Stimulated activated CD8-positive, alpha-beta memory T cell treated with anti-CD3 and anti-CD28 coated beads, Interleukin-2, amount 100 ng/mL, for 1 hour (primary cell): ENCODE results near the gene INTS2.
"Not testable (repeated sequence)": the region's sequence is repeated elsewhere in the genome, so short reads cannot be mapped to it uniquely, and the experiment has no call there.

ENCODE experiments used
- DNase-seq, 2 donors: peaks; one replicate each; pipeline ENCODE4 v3.0.0-alpha.2; 2020; ENCODE audit warnings: low read depth in 2 of 2

Gene INTS2

GRCh38 chr17:61927208-61928100, at the start of gene INTS2:
Gene INTS2 (minus strand): TSS chr17:61927982. CDS start chr17:61926644, 1,338 bp downstream.
- DNase-seq = peak; percentile 88 to 90

GRCh38 chr17:61974115-61974514, 46.3 kb upstream of the INTS2 start:
- no peak for DNase-seq

DNA sequence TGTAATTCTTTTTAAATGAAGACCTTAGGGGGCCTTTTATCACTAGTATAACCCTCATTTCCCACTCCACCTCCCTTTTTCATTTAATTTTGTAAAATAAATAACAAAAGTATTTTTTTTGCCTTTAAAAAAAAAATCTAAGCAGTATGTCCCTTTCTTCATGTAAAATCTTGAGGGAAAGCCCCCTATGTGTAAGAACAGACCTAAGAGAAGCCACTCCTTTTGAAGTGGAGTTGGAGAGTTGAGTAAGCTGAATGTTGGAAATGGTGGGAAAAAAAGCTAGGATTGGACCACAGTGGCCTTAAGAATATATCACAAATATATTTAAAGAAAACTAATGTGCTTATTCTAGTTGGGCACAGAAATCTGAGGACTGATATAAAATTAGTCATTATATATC, 44.5 kb upstream of the INTS2 start:
- no peak for DNase-seq

DNA sequence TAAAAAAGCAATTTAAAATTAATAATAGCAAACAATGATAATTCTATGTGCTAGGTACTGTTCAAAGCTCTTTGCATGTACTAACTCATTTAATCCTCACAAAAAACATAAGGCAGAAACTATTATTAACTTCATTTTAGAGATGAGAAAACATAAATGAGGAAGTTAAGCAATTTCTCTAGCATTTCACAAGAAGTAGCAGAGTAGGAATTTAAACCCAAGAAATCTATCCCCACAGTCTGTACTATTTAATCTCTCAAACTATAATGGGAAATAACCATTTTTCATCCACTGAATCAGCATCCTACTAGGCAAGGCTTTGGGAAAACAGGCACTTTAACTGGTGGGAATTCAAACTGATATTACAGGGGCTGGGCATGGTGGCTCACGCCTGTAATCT, 42.2 kb upstream of the INTS2 start:
- DNase-seq = no peak

DNA sequence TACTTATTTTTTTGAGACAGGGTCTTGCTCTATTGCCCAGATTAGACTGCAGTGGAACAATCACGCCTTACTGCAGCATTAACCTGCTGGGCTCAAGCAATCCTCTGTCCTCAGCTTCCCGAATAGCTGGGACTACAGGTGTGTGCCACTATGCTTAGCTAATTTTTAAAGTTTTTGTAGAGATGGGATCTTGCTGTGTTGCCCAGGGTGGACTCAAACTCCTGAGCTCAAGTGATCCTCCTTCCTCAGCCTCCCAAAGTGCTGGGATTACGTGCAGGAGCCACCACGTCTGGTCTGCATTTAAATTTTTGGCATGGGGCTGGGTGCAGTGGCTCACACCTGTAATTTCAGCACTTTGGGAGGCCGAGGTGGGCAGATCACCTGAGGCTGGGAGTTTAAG, 41.0 kb upstream of the INTS2 start:
- DNase-seq = no peak

DNA sequence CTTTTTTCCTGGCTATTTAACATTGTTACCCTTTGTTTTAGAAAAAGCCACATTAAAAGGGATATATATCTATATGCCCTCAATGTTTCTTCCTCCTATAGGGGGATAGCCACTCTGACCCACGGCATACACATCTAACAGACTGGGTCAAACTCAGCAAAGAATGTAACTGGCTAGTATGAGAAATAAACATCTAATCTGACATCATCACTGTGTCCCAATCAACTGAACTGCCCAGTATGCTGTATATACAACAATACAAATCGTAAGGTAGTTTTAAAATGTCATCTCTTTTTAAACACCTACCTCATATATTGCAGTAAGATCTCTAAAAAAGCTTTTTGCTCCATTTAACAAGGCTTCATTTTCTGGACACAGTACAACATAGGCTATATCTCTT, 39.9 kb upstream of the INTS2 start:
- no peak for DNase-seq

GRCh38 chr17:61966191-61966590, 38.4 kb upstream of the INTS2 start:
- no peak for DNase-seq

DNA sequence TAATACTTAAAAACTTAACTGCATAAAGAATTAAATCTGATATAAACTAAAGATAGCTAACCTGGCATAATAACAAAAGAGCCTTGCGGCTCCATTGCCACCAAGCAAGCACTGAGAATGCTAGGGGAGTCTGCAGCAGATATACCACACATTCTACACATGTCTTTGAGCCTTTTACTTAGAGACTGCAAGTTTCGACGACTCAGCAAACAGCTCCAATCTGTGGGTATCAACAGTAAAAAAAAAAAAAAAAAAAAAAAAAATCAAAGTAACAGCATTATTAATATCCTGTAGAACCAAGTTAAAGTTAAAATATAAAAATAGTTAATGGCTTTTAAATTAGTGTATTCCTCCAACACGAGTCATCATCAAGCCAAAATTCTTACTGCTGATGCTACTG, 27.8 kb upstream of the INTS2 start:
- no peak for DNase-seq

- no peak for DNase-seq
Measured at GRCh38 chr17:61947367-61948078, 19.7 kb upstream of the INTS2 start.

DNA sequence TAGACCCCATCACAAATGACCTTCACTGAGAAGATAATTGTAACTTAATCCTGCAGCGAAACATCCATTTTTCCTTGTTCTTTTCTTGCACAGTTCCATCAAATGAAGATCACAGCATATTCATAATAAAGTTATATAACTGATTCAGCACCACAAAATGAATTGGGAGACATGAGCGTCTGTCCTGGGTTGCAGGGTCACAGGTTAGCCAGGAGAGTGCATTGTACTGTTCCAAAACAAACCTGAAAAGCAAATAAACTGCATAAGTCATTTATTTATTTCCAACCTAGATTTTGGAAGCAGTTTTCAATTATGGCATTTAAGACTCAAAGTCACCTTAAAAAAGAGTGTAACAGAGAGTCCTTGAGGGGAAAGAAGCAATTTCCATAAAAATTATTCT, 18.6 kb upstream of the INTS2 start:
- no peak for DNase-seq

GRCh38 chr17:61943117-61943516, 15.3 kb upstream of the INTS2 start:
- DNase-seq = no peak

DNA sequence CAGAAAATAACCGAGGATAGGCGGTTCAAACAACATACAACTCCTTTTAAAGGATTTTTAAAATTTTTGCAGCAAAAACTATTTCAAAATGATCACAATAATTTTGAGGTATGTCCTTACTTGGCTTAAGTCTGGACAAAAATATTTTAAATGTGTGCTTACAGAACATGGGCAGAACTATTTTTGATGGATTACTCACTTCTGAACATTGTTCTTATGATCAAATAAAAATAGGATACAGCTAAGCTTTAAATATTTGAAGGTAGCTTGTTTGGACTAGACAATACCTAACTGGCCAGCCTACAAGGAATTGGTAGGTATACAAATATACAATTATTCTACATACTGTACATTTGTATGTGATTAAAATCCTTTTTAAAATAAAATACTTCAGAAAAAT, 14.3 kb upstream of the INTS2 start:
- no peak for DNase-seq

DNA sequence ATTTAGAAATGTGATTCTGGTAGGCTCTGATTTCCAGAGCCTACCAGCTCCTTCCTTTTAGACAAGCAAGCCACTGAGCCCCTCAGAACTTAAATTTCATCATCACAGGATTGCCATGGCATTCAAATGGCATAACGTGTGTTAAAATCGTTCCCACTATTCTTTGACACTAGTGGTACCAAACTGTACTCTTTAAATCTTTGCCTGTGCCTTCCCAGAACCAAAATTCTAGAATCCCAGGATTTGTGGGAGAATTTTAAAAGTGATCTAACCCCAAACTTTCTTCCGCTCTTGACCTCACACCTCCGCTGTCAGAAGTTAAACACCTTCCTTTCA, 287 bp upstream of the INTS2 start:
- DNase-seq = no peak

DNA sequence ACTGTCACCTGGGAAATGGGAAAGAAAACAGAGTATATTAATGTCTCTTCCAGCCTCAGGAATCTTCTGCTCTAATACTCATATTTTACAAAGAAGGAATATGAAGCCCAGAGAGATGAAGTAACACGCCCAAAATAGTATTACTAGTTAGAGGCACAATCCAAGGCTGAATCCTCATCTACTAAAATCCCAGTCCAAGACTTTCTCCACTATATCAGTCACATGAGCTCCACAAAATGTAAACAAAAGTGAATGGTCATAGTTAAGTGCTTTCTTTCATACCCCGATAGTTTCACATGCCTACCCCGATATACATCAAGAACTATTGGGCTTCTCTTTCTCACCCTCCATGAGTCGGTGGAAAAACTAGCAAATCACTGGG, 965 bp downstream of the INTS2 start:
- DNase-seq = no peak

GRCh38 chr17:61915162-61915561, 12.6 kb downstream of the INTS2 start:
- not testable (repeated sequence) for DNase-seq

- no peak for DNase-seq
Measured at GRCh38 chr17:61908292-61909037, 19.3 kb downstream of the INTS2 start.

DNA sequence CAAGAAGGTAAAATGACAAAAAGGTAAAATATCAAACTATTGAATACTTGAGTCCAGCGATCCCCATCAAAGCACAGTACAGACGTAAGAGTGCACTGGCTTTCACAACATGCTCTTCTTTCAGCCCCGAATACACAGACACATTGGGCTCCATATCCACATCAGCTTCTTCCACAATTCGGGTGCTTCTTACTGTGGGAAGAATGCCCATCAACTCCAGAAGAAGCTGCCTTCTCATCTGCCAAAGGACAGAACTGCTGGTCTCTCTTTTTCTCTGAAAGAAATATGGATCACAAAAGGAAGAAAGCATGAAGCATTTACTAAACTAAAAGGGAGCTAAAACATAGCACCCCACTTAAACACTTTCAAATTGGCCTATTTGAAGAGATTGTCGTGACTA, 20.4 kb downstream of the INTS2 start:
- no peak for DNase-seq

- DNase-seq = peak in 1 of 2 donors; percentile 8
Measured at GRCh38 chr17:61904094-61904710, 23.6 kb downstream of the INTS2 start.

- no peak for DNase-seq
Measured at GRCh38 chr17:61903251-61903650, 24.5 kb downstream of the INTS2 start.

DNA sequence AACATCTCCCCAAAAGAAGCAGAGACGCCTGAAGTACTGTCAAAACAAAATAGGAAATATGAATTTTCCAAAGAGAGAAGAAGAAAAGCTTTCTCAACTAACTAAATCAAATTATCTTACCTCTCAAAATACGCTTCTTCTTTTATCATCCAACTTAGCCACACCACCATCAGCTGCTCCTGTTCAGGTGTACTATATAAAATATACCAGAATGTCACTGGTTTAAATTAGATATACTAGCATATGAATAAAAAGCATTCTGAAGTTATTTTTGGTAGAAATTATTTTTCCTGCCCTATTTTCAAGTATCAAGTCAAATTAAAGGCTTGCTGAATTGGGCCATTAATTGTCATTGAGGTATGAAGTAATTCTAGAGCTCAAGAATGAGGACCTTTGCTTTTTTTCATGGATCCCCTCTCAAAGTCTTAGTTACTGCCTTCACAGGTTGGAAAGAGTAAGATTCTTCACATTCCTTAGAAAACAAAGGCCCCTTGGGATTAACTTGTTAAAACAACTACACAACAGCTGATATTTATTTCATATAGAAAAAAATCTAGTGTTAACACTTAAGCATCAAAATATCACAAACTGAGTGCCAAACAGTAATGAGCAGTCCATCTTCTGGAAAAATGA, 30.1 kb downstream of the INTS2 start:
- no peak for DNase-seq

DNA sequence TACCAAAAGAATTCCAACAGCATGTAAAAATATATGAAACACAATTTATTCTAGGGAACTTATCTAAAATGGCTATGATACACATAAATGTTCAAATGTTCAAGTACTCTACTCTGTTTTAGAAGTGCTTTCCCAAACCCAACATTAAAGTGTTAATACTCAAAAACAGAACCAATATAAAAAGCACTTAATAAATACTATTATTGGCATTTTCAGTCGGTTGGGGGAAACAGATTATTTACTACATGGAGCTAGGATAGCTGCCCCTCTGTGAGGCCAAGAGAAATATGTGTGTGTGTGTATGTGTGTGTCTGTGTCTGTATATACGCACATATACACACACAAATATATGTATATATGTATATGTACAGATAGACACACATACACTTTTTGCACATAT, 32.4 kb downstream of the INTS2 start:
- no peak for DNase-seq

GRCh38 chr17:61894310-61894709, 33.5 kb downstream of the INTS2 start:
- not testable (repeated sequence) for DNase-seq
